ENCODE data around the gene IL22RA2.

- TF ChIP-seq, protein P1, sequence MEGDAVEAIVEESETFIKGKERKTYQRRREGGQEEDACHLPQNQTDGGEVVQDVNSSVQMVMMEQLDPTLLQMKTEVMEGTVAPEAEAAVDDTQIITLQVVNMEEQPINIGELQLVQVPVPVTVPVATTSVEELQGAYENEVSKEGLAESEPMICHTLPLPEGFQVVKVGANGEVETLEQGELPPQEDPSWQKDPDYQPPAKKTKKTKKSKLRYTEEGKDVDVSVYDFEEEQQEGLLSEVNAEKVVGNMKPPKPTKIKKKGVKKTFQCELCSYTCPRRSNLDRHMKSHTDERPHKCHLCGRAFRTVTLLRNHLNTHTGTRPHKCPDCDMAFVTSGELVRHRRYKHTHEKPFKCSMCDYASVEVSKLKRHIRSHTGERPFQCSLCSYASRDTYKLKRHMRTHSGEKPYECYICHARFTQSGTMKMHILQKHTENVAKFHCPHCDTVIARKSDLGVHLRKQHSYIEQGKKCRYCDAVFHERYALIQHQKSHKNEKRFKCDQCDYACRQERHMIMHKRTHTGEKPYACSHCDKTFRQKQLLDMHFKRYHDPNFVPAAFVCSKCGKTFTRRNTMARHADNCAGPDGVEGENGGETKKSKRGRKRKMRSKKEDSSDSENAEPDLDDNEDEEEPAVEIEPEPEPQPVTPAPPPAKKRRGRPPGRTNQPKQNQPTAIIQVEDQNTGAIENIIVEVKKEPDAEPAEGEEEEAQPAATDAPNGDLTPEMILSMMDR (IDR thresholded peaks at IDR 0.05) = no peak
- TF ChIP-seq POLR2A (IDR thresholded peaks at IDR 0.05) = no peak
Observed at GRCh38 chr6:137190583-137191094, 17.2 kb upstream of the IL22RA2 start.
